Retinal pigment epithelial cell (primary cell): Measurements from ENCODE around the gene CPLANE2.

Source experiments
- DNase-seq: peaks from one replicate; pipeline ENCODE4 v3.0.0-alpha.2; 2010; ENCODE audit warnings: low read depth
- H3K4me3 ChIP-seq: 2 replicates; pipeline ENCODE4 v1.5.1; 2011; ENCODE audit warnings: mild to moderate bottlenecking, low read length, control low read depth, moderate library complexity
- TF ChIP-seq, protein P1 (sequence below): conservative IDR thresholded peaks from 2 replicates; pipeline ENCODE4 v1.5.1; 2011; ENCODE audit warnings: low read depth, low read length, control low read depth, inconsistent platforms

Gene CPLANE2

DNA sequence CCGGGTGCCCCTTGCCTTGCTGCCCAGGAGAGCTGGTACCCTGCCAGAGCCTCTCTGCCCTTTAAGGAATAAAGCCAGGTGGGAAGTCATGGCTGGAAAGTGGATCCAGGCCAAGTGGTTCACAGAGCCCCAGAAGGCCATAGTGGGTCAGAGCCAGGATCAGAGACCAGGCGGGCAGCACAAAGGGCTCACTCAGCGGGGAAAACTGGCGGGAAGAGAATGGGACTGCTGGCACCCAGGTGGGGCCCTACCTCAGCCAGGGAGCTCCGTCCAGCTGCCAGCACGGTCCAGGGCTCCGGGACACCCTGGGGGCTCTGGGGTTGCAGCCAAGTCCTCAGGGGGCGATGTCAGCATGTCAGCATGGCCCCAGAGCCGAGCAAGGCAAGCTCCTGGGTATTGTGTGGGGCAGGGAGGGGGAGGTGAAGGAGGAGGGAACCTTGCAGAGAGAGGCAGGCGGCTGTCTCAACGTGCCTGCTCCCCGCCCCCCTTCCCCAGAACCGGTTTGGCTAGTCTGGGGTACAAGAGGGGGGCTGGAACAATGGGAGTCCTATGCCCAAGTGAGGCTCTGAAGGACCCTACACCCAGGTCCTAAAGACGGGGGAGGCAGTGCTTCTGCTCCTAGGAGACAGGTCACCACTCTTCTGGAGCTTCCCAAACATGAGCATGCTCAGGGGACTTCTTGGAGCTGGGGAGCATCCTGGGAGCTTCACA is 24.6 kb downstream of the CPLANE2 start, which contains the start of gene ARHGEF19:
TSS of gene ARHGEF19 (minus strand) at position 402 of the 711 bp plus-strand sequence. CDS start 3,598 bp downstream, outside the sequence.
- DNase-seq = no peak
- TF ChIP-seq, protein P1, sequence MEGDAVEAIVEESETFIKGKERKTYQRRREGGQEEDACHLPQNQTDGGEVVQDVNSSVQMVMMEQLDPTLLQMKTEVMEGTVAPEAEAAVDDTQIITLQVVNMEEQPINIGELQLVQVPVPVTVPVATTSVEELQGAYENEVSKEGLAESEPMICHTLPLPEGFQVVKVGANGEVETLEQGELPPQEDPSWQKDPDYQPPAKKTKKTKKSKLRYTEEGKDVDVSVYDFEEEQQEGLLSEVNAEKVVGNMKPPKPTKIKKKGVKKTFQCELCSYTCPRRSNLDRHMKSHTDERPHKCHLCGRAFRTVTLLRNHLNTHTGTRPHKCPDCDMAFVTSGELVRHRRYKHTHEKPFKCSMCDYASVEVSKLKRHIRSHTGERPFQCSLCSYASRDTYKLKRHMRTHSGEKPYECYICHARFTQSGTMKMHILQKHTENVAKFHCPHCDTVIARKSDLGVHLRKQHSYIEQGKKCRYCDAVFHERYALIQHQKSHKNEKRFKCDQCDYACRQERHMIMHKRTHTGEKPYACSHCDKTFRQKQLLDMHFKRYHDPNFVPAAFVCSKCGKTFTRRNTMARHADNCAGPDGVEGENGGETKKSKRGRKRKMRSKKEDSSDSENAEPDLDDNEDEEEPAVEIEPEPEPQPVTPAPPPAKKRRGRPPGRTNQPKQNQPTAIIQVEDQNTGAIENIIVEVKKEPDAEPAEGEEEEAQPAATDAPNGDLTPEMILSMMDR = no peak
- H3K4me3 ChIP-seq = no peak within 1 kb of the TSS

GRCh38 chr1:16211824-16212223 is 25.2 kb downstream of the CPLANE2 start:
- TF ChIP-seq, protein P1 = no peak
- H3K4me3 ChIP-seq = no peak overlapping the region
- DNase-seq = no peak

- DNase-seq = no peak
- no peak overlapping the region for H3K4me3 ChIP-seq
- TF ChIP-seq, protein P1 = no peak
Measured at GRCh38 chr1:16210581-16210980, 26.4 kb downstream of the CPLANE2 start.

DNA sequence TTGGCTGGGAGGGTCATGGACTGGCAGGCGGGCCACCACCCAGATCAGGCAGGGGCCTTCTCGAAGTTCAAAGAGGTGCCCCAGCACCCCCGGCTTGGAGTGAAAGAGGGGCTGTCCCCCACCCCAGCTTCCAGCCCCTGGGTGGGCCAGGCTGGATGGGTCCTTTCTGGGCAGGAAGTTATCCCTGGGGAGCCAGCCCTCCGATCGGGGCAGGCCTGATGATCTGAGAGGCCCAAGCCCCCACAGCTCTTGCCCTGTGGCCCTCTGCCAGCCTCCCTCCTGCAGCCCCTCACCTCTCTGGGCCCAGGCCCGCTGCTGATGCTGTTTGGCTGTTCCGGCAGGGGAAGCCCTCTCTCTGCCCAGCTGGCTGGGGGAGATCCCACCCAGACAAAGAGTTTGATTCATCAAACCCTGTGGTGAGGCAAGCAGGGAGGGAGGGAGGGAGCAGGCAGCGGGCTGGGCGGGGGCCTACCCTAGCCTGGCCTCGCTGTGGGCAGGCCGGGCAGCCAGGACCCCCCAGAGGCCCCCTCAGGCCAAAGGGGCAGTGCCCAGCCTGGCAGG is 27.1 kb downstream of the CPLANE2 start:
- no peak overlapping the region for H3K4me3 ChIP-seq
- DNase-seq = no peak

DNA sequence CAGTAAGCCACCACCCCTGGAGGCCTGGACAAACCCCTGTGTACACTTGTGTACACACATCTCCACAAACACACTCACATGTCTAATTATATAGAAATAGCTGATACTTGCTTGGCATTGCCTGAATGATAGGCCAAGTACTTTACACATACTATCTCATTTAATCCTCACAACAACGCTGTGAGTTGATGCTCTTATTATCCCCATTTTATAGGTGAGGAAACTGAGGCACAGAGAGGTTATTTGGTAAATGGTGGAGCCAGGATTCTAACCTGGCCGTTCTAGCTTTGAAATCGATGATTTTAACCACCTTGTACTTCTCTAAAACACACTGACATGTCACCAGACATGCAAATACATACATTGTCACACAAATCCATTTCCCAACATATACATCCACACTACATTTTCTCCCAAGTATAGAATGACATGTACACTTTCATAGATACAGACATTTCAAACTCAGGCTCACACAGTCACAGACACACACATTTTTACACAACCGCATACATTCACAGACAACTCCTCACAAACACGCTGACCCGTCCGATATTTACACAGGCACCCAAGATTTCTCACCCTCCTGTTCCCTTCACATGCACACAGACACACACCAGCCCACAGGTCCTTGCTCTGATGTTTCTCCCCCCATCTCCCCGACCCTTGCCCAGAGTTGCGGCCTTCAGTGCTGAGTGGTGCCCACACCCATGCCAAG is 27.7 kb downstream of the CPLANE2 start:
- H3K4me3 ChIP-seq = no peak overlapping the region
- DNase-seq = no peak
- TF ChIP-seq, protein P1 = no peak

More for the DNA sequence above, 27.1 kb downstream of the CPLANE2 start:
- TF ChIP-seq, protein P1 = no peak

- no peak for DNase-seq
- TF ChIP-seq, protein P1 = no peak
- no peak overlapping the region for H3K4me3 ChIP-seq
Measured at GRCh38 chr1:16208270-16208987, 28.6 kb downstream of the CPLANE2 start.
